Stimulated activated memory B cell treated with anti-CD40 and anti-IgM and Interleukin-4, amounts not matched to agents 10 μg/mL and 1 μg/mL and 100 μg/mL, for 72 hours (primary cell): ENCODE results near the gene PPP2R2D.

Source experiments
- ATAC-seq: fragments of 150-1000 bp; cut with Tn5 transposase; 2 replicates; pipeline ENCODE4 v1.10.0; 2021
- H3K27ac Mint-ChIP-seq: one replicate; pipeline ENCODE4 v1.8.0; 2022; ENCODE audit warnings: mild to moderate bottlenecking, mixed read lengths
- H3K27me3 Mint-ChIP-seq: one replicate; pipeline ENCODE4 v1.8.0; 2022; ENCODE audit warnings: mixed read lengths
- H3K36me3 Mint-ChIP-seq: one replicate; pipeline ENCODE4 v1.8.0; 2022; ENCODE audit warnings: mixed read lengths
- H3K4me1 Mint-ChIP-seq: one replicate; pipeline ENCODE4 v1.8.0; 2022; ENCODE audit warnings: mixed read lengths
- H3K4me3 Mint-ChIP-seq: one replicate; pipeline ENCODE4 v1.8.0; 2022; ENCODE audit warnings: mild to moderate bottlenecking, moderate library complexity, mixed read lengths
- H3K9me3 Mint-ChIP-seq: one replicate; pipeline ENCODE4 v1.8.0; 2022; ENCODE audit warnings: mixed read lengths

The PPP2R2D gene

DNA sequence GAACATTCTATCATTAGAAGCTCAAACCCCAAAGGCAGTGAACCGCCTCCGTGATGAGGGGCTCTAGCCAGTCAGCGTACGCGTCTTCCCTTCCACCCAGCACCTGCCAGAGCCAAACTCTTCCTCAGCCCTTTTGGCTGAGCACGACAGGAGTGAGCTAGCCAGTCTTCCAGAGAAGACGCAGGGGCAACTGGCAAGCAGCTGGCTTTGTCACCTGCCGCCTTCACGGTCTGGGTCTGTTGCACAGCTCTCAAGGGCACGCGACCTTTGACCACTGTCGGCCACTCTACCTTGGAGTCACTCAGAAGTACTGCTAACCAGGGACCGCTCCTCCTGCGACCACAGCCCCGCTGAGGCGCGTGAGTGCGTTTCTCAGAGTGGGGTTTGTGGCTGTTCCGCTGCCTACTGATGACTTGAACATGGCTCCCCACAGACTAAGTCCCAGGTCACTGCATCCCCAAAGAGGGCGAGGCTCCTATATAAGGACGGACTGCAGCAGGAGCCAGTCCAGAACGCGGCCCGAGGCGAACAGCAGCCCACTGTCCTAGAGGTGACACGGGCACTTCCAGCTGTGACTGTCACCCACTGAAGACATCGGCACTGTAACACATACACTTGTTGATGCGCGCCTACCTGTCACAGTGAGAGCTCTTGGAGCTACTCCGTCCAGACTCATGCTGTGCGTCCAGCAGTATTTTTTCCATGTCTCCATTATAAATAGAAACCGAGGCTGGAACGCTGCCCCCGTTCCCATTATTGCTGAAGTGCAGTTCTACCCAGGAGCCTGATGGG lies 72.5 kb downstream of the PPP2R2D start:
- peak; percentile 52 for ATAC-seq
- H3K36me3 Mint-ChIP-seq = peaks cover 56% of the 10 kb centered on the region
- H3K27ac Mint-ChIP-seq = peak overlapping the region; percentile 69
- no peaks in the 10 kb centered on the region for H3K9me3 Mint-ChIP-seq
- peaks cover 28% of the 10 kb centered on the region for H3K4me1 Mint-ChIP-seq
- no peaks in the 10 kb centered on the region for H3K27me3 Mint-ChIP-seq
- H3K4me3 Mint-ChIP-seq = peak overlapping the region; percentile 62

DNA sequence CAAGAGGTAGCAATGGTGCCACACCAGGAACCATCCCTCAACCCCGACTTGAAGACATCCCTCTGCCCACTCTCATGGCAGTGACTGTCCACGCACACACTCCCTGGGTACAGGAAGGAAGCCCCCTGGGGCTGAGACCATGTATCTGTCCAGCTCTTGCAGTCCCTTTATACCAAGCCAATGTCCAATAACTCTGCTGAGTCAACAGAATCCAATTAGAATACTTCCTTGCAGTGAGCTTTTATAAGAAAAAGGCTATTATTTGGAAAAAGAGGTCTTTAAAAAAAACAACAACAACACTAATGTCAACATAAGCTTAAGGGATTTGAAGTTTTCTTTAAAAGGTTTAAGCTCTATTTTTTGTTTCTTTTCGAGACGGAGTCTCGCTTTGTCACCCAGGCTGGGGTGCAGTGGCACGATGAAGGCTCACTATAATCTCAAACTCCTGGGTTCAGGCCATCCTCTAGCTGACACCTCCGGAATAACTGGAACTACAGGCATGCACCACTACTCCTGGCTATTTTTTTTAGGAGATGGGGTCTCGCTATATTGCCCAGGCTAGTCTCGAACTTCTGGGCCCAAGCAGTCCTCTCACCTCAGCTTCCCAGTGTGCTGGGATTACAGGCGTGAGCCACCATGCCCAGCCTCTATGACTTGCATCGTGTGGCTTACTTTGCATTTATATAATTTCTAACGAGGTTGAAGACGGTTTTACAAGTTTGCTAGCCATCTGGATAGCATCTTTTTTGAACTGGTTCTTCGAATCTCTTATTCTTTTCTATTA lies 73.4 kb downstream of the PPP2R2D start:
- Mint-ChIP-seq H3K9me3 (no peaks in the 10 kb centered on the region), H3K4me3 (no peak overlapping the region), H3K36me3 (peaks cover 47% of the 10 kb centered on the region), H3K27ac (no peak overlapping the region), H3K4me1 (peaks cover 33% of the 10 kb centered on the region), H3K27me3 (peaks cover 2% of the 10 kb centered on the region)
- no peak for ATAC-seq

DNA sequence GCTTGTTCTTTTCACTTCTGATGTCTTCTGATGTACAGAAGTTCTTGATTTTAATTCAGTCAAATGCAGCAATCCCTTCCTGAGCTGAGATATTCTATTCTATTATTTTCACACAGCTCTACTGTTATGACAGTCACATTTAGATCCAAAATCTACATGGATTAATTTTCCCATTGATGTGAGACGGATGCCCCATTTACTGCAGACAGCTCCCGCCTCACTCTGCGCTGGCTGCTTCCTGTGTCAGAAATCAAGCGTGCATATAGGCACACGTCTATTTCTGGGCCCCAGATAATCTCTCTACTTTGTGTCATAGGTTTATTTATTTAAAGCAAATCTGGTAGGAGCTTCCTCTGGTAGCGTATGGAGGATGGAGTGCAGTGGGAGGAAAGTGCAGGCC lies 74.2 kb downstream of the PPP2R2D start:
- Mint-ChIP-seq H3K36me3 (peaks cover 43% of the 10 kb centered on the region), H3K9me3 (no peaks in the 10 kb centered on the region), H3K27ac (no peak overlapping the region), H3K4me3 (no peak overlapping the region), H3K4me1 (peaks cover 41% of the 10 kb centered on the region), H3K27me3 (peaks cover 10% of the 10 kb centered on the region)
- ATAC-seq = no peak

DNA sequence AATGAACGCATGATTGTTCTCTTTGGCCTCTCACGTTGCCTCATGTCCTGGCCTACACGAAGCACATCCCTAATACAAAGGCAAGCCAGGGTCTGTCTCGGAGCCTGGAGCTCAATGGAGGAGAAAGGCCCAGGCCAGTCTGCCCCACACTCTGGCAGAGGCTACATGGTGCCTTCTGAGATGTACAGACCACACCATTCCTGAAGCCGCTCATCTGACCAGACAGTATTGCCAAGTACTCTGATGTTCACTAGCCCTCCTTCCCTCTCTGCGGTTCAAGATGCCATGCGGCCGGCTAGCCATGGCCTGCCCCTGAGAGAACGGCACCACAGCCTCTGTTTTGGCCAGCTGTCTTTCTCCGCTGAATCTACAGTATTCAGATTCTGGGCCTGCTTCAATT lies 75.0 kb downstream of the PPP2R2D start:
- H3K4me1 Mint-ChIP-seq = peaks cover 45% of the 10 kb centered on the region
- no peak overlapping the region for H3K4me3 Mint-ChIP-seq
- no peak for ATAC-seq
- H3K27me3 Mint-ChIP-seq = peaks cover 13% of the 10 kb centered on the region
- H3K36me3 Mint-ChIP-seq = peaks cover 35% of the 10 kb centered on the region
- H3K27ac Mint-ChIP-seq = no peak overlapping the region
- no peaks in the 10 kb centered on the region for H3K9me3 Mint-ChIP-seq

DNA sequence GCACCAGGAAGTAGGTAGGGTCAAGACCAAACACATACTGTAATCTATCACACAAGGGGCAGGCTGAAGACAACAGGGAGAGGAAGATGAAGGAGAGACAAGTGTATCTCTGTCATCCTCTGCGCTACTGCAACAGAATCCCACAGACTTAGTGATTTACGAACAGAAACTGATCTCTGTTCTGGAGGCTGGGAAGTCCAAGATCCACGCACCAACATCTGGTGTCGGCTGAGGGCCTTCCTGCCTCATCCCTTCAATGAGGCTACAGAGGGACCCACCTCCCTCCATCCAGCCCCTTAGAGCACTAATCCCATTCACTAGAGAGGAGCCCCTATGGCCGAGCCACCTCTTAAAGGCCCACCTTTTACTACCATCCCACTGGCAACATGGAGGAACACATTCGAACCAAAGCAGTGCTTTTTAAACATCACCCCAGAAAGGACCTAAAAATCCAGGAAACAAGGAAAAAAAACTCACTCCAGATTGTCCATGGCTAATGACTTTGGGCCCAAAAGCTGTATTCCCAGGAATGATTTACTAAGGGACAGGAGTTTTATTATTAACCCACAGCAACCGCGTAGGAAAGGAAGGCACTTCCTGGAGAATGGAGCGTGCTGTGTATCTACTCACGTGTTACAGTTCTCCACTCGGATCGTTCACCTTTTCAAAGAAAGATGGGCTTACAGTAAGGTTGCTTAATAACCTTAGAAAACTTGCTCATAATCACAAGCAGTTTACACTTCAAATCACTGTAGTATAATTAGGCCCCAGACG lies 76.7 kb downstream of the PPP2R2D start:
- H3K27ac Mint-ChIP-seq = no peak overlapping the region
- ATAC-seq = no peak
- H3K9me3 Mint-ChIP-seq = no peaks in the 10 kb centered on the region
- H3K4me1 Mint-ChIP-seq = peaks cover 50% of the 10 kb centered on the region
- peaks cover 20% of the 10 kb centered on the region for H3K36me3 Mint-ChIP-seq
- H3K27me3 Mint-ChIP-seq = peaks cover 13% of the 10 kb centered on the region
- no peak overlapping the region for H3K4me3 Mint-ChIP-seq

DNA sequence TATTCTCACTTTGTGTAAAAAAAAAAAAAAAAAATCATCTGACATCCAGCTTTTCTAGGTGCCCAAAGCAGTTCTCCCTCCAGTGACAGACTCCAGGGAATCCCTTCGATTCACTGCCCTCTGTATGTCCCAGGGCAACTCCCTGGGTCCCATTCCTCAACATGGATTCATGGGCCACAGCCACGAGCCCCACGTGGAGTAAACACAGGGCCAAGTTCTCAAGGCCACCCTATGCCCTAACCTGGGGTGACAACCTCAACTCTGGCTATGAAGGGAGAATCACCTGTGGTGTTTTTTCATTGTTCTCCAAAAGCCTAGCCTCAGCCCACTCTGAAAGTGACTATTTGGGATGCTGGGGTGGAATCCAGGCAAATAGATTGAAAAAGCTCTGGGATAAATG lies 77.6 kb downstream of the PPP2R2D start:
- no peak overlapping the region for H3K27ac Mint-ChIP-seq

DNA sequence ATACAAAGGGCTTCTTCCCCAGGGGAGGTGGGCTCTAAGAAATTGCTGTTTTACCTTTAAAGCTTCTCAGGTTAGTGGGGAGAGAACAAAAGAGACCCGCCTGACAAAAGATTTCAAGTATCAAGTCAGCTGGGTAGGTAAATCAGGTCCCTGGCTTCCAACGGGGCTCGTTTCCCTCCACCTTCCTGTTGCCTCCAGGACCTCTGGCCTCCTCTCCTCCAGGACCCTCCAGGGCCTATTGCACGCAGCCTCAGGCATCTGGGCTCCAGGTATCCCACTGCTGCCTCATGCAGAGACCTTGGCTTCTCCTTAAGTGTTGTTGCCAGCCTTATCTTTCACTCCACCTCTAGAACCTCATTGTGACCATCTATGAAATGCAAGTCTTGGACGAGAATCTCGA lies 78.0 kb downstream of the PPP2R2D start:
- peaks cover 12% of the 10 kb centered on the region for H3K36me3 Mint-ChIP-seq
- ATAC-seq = no peak
- no peak overlapping the region for H3K27ac Mint-ChIP-seq
- peaks cover 40% of the 10 kb centered on the region for H3K4me1 Mint-ChIP-seq
- no peaks in the 10 kb centered on the region for H3K9me3 Mint-ChIP-seq
- no peak overlapping the region for H3K4me3 Mint-ChIP-seq
- H3K27me3 Mint-ChIP-seq = peaks cover 13% of the 10 kb centered on the region

More for the DNA sequence above, 77.6 kb downstream of the PPP2R2D start:
- no peak overlapping the region for H3K4me3 Mint-ChIP-seq
- peaks cover 41% of the 10 kb centered on the region for H3K4me1 Mint-ChIP-seq
- H3K36me3 Mint-ChIP-seq = peaks cover 15% of the 10 kb centered on the region
- peaks cover 13% of the 10 kb centered on the region for H3K27me3 Mint-ChIP-seq
- H3K9me3 Mint-ChIP-seq = no peaks in the 10 kb centered on the region
- no peak for ATAC-seq

DNA sequence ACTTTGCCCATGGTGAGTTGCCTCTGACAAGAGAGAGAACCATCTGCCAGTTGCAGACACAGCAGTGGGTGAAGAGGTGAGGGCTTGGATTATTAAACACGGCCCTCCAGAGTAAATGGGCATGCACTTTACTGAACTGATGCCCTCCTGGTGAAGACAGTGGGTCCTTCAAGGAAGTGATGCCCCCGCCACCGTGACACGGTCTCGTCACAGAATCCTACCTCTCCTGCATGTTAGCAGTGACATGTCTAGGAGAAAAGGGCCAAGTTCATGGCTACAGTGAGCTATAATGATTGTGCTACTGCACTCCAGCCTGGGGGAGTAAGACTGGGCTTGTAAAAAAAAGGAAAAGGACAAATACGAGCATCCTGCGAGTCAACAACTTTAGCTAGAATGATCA lies 78.5 kb downstream of the PPP2R2D start:
- H3K36me3 Mint-ChIP-seq = peaks cover 9% of the 10 kb centered on the region
- H3K27me3 Mint-ChIP-seq = peaks cover 13% of the 10 kb centered on the region
- H3K4me3 Mint-ChIP-seq = peak overlapping the region; percentile 3
- no peak for ATAC-seq
- no peak overlapping the region for H3K27ac Mint-ChIP-seq
- peaks cover 40% of the 10 kb centered on the region for H3K4me1 Mint-ChIP-seq
- H3K9me3 Mint-ChIP-seq = no peaks in the 10 kb centered on the region

DNA sequence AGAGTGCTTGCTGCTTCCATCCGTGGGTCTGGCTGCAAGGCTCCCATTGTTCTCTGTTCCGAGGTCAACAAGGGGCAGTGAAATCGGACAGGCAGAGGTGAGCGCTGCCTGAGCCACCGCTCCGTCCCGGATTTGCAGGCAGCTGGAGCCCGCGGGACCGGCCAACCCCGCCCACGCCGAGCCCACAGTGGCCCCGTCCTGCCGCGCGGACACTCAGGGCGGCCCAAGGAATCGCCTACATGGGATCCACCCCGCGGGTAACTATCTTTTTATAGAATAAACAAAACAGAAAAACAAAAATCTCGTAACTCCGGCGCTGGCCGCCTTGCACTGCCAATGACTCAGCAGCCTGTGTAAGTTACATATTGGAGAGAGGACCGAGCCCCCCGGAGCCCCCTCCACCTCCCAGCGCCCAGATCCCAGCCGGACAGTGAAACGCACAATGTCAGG lies 79.0 kb downstream of the PPP2R2D start:
- H3K9me3 Mint-ChIP-seq = no peaks in the 10 kb centered on the region
- H3K27ac Mint-ChIP-seq = no peak overlapping the region
- H3K36me3 Mint-ChIP-seq = peaks cover 9% of the 10 kb centered on the region
- ATAC-seq = no peak
- H3K27me3 Mint-ChIP-seq = peaks cover 13% of the 10 kb centered on the region
- peak overlapping the region; percentile 48 for H3K4me3 Mint-ChIP-seq
- peaks cover 40% of the 10 kb centered on the region for H3K4me1 Mint-ChIP-seq

DNA sequence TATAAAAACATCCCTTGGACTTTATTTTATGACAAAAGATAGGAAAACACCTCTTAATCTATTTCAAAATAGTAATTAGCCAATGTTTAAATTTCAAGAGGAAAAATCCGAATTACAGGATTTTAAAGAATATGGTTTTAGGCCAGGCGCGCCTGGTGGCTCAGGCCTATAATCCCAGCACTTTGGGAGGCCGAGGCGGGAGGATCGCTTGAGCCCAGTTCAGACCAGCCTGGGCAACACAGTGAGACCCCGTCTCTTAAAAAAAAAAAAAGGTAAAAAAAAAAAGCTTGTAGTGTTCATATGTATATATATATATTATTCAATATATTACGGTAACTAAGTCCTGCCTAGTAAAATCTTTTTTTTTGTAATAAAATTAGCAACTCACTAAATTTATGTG lies 79.5 kb downstream of the PPP2R2D start:
- Mint-ChIP-seq H3K27ac (no peak overlapping the region), H3K27me3 (peaks cover 13% of the 10 kb centered on the region), H3K36me3 (peaks cover 9% of the 10 kb centered on the region), H3K4me3 (peak overlapping the region; percentile 48), H3K9me3 (no peaks in the 10 kb centered on the region), H3K4me1 (peaks cover 40% of the 10 kb centered on the region)
- ATAC-seq = no peak

DNA sequence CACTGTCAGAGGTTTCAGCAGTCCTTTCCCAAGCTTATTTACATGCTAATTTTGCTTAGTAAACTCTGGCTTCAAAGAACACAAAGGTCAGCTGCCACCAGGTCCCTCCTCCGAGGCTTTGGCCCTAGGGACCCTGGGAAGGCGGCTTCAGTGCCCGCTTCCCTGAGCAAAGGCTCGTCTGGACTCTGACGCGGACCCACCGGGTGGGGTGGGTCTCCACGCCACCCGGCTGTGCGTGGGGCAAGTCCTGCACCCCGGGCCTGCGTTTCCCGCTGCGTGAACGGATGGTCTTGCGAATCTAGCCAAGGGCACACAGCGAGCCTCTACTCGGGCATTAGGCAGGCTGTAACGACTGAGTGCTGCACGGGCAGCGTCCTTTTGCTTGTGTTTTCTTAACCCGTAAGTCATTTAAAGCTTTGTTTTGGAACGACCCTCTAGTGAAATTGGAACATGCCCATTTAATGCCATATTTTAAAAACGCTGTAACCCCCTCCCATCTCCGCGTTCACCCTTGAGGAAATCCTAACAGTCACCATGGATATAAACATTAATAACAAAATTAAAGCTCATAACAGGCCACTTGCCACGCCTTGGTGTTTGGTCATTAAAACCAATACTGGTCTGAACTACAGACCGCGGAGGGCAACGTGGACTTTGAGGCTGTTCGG lies 80.1 kb downstream of the PPP2R2D start:
- Mint-ChIP-seq H3K27me3 (peaks cover 13% of the 10 kb centered on the region), H3K27ac (peak overlapping the region; percentile 78), H3K36me3 (peaks cover 9% of the 10 kb centered on the region), H3K9me3 (no peaks in the 10 kb centered on the region), H3K4me3 (peak overlapping the region; percentile 90), H3K4me1 (peaks cover 40% of the 10 kb centered on the region)
- no peak for ATAC-seq

DNA sequence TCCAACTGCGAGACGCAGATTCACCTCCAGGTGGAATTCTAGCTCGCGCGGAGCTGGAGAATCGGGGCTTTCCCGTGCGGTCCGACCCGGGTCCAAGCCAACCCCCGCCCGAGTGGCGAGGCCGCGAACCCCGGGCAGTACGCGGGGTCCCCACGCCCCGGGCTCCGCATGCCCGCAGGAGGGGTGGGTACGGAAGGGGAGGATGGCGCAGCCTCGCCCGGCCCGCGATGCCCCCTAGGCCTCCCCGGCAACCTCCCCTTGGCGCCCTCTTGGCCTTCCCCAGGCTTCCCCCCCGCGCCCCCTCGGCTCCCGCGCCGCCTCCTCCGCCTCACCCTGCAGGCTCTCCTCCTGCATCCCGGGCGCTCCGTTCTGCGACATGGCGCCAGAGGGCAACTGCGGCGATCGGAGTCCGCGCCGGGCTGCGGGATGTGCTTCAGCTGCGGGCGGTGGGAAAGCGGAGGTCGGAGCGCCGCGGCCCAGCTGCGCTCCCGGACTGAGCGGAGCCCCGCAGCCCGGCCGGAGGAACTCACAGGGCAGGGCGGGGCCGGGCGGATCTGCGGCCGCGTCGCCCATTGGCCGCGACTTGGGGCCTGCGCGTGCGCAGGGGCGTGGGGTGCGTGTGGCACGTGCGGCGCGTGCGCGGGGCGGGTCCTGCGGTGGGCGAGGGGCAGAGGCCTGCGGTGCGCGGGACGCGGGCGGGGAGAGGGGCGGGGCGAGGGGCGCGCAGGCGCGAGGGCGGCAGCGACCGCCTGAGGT lies 80.8 kb downstream of the PPP2R2D start, which contains the start of gene BNIP3:
TSS of gene BNIP3 (minus strand) at position 495 of the 756 bp plus-strand sequence. CDS start at position 378, 117 bp downstream.
- Mint-ChIP-seq H3K36me3 (peaks cover 9% of the 10 kb centered on the region), H3K27me3 (peaks cover 13% of the 10 kb centered on the region), H3K4me3 (peak within 1 kb of the TSS; percentile 90), H3K4me1 (peaks cover 38% of the 10 kb centered on the region), H3K9me3 (no peaks in the 10 kb centered on the region), H3K27ac (peak within 1 kb of the TSS; percentile 78)
- ATAC-seq = peak; percentile 94

DNA sequence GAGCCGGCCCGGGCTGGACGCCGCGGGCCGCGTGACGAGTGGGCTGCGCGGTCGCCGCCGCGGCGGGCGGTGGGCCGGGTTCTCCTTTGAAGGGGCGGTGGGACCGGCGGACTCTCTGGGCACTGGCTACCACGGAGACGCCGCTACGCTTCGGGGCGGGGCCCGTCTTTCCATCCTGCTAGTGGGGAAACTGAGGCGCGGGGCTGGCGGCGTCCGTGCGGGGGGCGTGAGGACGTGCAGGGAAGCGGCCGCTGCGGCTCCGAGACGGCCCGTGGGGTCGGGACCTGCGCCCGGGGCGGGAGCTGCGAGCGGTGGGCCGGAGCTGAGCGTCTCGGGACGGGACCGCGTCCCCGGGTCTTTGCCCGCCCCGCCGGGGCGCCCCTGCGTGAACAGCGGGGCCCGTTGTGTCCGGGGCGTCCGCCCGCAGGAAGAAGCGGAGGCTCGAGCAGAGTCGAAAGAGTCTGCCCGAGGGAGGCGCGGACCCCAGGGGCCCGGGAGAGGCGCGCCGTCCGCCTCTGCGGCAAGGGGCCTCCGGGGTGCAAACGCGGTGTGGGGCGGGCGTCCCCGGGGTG lies 81.5 kb downstream of the PPP2R2D start:
- peak; percentile 42 for ATAC-seq
- H3K27ac Mint-ChIP-seq = peak overlapping the region; percentile 78

DNA sequence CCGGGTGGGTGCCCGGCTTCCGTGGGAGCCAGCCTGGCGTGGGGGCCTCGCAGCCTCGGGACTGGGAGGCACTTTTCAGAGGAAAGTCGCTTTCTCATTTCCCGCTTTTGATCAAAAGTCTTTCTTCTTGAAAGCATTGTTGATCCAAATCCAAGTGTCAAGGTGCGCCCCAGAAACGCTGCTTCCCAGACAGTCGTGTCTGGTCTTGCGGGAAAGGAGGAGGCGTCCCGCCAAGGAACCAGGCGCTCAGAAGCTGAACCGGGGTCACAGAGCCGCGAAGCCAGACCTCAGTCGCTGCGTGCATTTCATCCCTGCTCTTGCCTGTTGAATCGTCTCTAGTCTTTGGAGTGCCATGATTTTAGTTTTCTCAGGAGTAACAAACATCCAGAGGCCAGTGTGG lies 82.0 kb downstream of the PPP2R2D start:
- H3K36me3 Mint-ChIP-seq = peaks cover 5% of the 10 kb centered on the region

More for the DNA sequence above, 81.5 kb downstream of the PPP2R2D start:
- H3K4me1 Mint-ChIP-seq = peaks cover 35% of the 10 kb centered on the region
- H3K4me3 Mint-ChIP-seq = peak overlapping the region; percentile 90
- H3K9me3 Mint-ChIP-seq = no peaks in the 10 kb centered on the region
- peaks cover 9% of the 10 kb centered on the region for H3K36me3 Mint-ChIP-seq
- peaks cover 13% of the 10 kb centered on the region for H3K27me3 Mint-ChIP-seq

More for the DNA sequence above, 82.0 kb downstream of the PPP2R2D start:
- no peak overlapping the region for H3K27ac Mint-ChIP-seq
- no peaks in the 10 kb centered on the region for H3K9me3 Mint-ChIP-seq
- peaks cover 13% of the 10 kb centered on the region for H3K27me3 Mint-ChIP-seq
- peaks cover 34% of the 10 kb centered on the region for H3K4me1 Mint-ChIP-seq
- peak overlapping the region; percentile 36 for H3K4me3 Mint-ChIP-seq
- no peak for ATAC-seq
